ENCODE data around the gene RPTOR.
"Not testable (repeated sequence)": the region's sequence is repeated elsewhere in the genome, so short reads cannot be mapped to it uniquely, and the experiment has no call there.

RPTOR gene

DNA sequence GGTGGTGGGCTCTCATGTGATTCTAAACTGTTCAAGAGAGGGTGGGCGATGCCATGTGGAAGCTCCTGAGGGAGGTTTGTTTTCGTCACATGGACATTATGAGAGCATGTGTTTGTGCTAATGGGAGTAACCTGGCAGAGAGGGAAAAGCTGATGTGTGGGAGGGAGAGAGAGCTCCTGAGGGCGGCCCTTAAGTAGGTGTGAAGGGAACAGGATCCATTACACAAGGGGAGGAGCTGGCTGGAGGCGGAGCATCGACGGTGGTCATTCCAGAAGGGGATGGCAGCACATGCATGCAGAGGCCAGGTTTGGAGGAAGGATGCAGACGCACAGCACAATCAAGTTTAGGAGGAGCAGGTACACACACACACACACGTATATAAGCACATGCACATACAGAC is 197.5 kb downstream of the RPTOR start:
- no peak for DNase-seq (ENCODE audit: low spot score)
- H3K27ac ChIP-seq = peak overlapping the region; percentile 21
- ChIA-PET CTCF (interaction anchor here (0.7 kb wide), 1 partner anchor 13 kb away, joined by 3 read pairs; no protein-coding TSS in a partner anchor), POLR2A (ENCODE audit: low non-redundant PET) (no interaction called here)
- no peak for TF ChIP-seq CTCF (conservative IDR thresholded peaks at IDR 0.05; ENCODE audit: low read depth)

DNA sequence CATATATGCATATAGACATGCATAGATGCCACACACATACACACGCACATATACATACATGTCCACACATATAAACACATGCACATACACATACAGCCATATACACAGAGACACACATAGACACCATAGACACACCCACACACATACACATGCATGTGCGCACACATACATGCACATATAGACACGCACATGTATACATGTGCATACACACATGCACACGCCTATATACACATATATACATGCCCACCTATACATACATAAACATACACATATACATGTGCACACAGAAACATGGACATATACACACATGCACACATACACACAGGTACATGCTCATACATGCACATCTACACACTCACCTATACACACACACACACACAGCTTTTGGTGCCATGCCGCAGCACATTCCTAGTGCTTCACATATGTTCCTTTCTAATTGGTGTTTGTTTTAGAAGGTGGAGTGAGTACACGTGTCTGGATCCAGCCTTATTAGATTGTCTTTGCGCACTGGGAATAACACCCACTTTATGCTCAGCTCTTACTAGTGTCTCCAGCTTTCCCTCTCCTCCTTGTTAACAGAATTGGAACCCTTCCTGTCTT is 198.0 kb downstream of the RPTOR start:
- no peak for TF ChIP-seq CTCF (conservative IDR thresholded peaks at IDR 0.05; ENCODE audit: low read depth)
- ChIA-PET CTCF (interaction anchor here (0.7 kb wide), 1 partner anchor 13 kb away, joined by 3 read pairs; no protein-coding TSS in a partner anchor), POLR2A (ENCODE audit: low non-redundant PET) (no interaction called here)
- H3K27ac ChIP-seq = peak overlapping the region; percentile 50
- DNase-seq (ENCODE audit: low spot score) = no peak

- TF ChIP-seq CTCF (conservative IDR thresholded peaks at IDR 0.05; ENCODE audit: low read depth) = no peak
- POLR2A ChIA-PET (ENCODE audit: low non-redundant PET) = no interaction called here
- CTCF ChIA-PET = no interaction called here
- DNase-seq (ENCODE audit: low spot score) = no peak
- H3K27ac ChIP-seq = peak overlapping the region; percentile 50
These were observed 198.6 kb downstream of the RPTOR start for GRCh38 chr17:80743181-80743771.

DNA sequence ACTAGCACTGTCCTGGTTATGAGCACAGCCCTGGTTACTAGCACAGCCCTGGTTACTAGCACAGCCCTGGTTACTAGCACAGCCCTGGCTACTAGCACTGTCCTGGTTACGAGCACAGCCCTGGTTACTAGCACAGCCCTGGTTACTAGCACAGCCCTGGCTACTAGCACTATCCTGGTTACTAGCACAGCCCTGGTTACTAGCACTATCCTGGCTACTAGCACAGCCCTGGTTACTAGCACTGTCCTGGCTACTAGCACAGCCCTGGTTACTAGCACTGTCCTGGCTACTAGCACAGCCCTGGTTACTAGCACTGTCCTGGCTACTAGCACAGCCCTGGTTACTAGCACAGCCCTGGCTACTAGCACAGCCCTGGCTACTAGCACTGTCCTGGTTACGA is 199.3 kb downstream of the RPTOR start:
- CTCF ChIA-PET; DNase-seq (ENCODE audit: low spot score); H3K27ac ChIP-seq; POLR2A ChIA-PET (ENCODE audit: low non-redundant PET): not testable (repeated sequence)

- H3K27ac ChIP-seq; POLR2A ChIA-PET (ENCODE audit: low non-redundant PET); CTCF ChIA-PET; DNase-seq (ENCODE audit: low spot score): not testable (repeated sequence)
These were observed 200.1 kb downstream of the RPTOR start for GRCh38 chr17:80744725-80745124.

GRCh38 chr17:80745183-80745582 is 200.5 kb downstream of the RPTOR start:
- CTCF ChIA-PET = no interaction called here
- TF ChIP-seq CTCF (conservative IDR thresholded peaks at IDR 0.05; ENCODE audit: low read depth) = no peak
- DNase-seq (ENCODE audit: low spot score) = no peak
- POLR2A ChIA-PET (ENCODE audit: low non-redundant PET) = no interaction called here
- H3K27ac ChIP-seq = no peak overlapping the region

GRCh38 chr17:80746262-80746935 is 201.8 kb downstream of the RPTOR start:
- no peak for TF ChIP-seq CTCF (conservative IDR thresholded peaks at IDR 0.05; ENCODE audit: low read depth)
- CTCF ChIA-PET = interaction anchor here (0.5 to 0.6 kb wide), 2 partner anchors 117 to 207 kb away, joined by 3 to 4 read pairs; no protein-coding TSS in a partner anchor
- no peak overlapping the region for H3K27ac ChIP-seq
- no peak for DNase-seq (ENCODE audit: low spot score)
- POLR2A ChIA-PET (ENCODE audit: low non-redundant PET) = no interaction called here

All from RWPE1 (cell line).